Neural progenitor cell (in vitro differentiated cells): ENCODE results near the gene AHI1.

Experiments
- CTCF ChIP-seq: fragments of 200-600 bp; sonication (generic); IDR thresholded peaks from 2 replicates; pipeline ENCODE4 v1.5.1; 2017; ENCODE audit warnings: antibody characterized with exemption, mild to moderate bottlenecking
- EZH2 ChIP-seq: fragments of 200-600 bp; sonication (generic); IDR thresholded peaks from 2 replicates; pipeline ENCODE4 v1.6.1; 2017; ENCODE audit warnings: antibody characterized with exemption, mild to moderate bottlenecking, moderate library complexity
- EZH2phosphoT487 ChIP-seq: fragments of 200-600 bp; sonication (generic); IDR thresholded peaks from 2 replicates; pipeline ENCODE4 v1.6.1; 2017; ENCODE audit warnings: antibody characterized with exemption

- no peak for TF ChIP-seq CTCF
- no peak for TF ChIP-seq EZH2phosphoT487
- no peak for TF ChIP-seq EZH2
Measured at GRCh38 chr6:135505648-135506047, 8.1 kb upstream of the AHI1 start.
